Neural cell (in vitro differentiated cells): ENCODE results near the gene GMEB2.

Experiments used
- CTCF ChIP-seq: fragments of 450-650 bp; IDR thresholded peaks from 2 replicates; pipeline ENCODE4 v1.5.1; 2014; ENCODE audit warnings: antibody characterized with exemption, mild to moderate bottlenecking, moderate library complexity; ENCODE audit not compliant: poor library complexity, severe bottlenecking
- EP300 ChIP-seq: fragments of 450-650 bp; conservative IDR thresholded peaks from 2 replicates; pipeline ENCODE4 v1.6.1; 2014; ENCODE audit warnings: antibody characterized with exemption, mild to moderate bottlenecking, moderate library complexity; ENCODE audit not compliant: poor library complexity, severe bottlenecking
- POLR2AphosphoS5 ChIP-seq: IDR thresholded peaks from 2 replicates; pipeline ENCODE4 v1.6.1; 2012
- TAF1 ChIP-seq: IDR thresholded peaks from 2 replicates; pipeline ENCODE4 v1.6.1; 2012; ENCODE audit warnings: low read depth

- TF ChIP-seq CTCF (no peak), TAF1 (no peak), POLR2AphosphoS5 (no peak), EP300 (no peak)
These were observed 53.9 kb downstream of the GMEB2 start for GRCh38 chr20:63572788-63573646.
